Prostate gland (tissue), 2 donors: ENCODE data around the gene CFAP54. TPM values are rescaled to one million over a fixed set of nuclear protein-coding genes. Genes with fewer than 3 reads are reported as not detected.

Experiments used
- DNase-seq: peaks from one replicate; pipeline ENCODE4 v3.0.0-alpha.2; 2019; ENCODE audit warnings: low spot score
- H3K27ac ChIP-seq, 2 donors: fragments of 200-600 bp; sonication (generic); 2 replicates each; pipeline ENCODE4 v1.5.1; 2017 to 2019
- H3K27me3 ChIP-seq: fragments of 200-600 bp; sonication (generic); replicated peaks from 2 replicates; pipeline ENCODE4 v1.5.1; 2019; ENCODE audit not compliant: insufficient read depth
- H3K36me3 ChIP-seq, 2 donors: fragments of 200-600 bp; sonication (generic); 1 replicate in 1 of 2; 2 replicates in 1 of 2; pipeline versions ENCODE4 v1.5.1 to v1.8.1; 2017 to 2019
- H3K4me1 ChIP-seq: fragments of 200-600 bp; sonication (generic); replicated peaks from 2 replicates; pipeline ENCODE4 v1.5.1; 2019
- H3K4me3 ChIP-seq, 2 donors: fragments of 200-600 bp; sonication (generic); 2 replicates each; pipeline ENCODE4 v1.5.1; 2017 to 2019
- H3K9me3 ChIP-seq: fragments of 200-600 bp; sonication (generic); 2 replicates; pipeline ENCODE4 v1.5.1; 2017
- CTCF ChIP-seq, 4 experiments: fragments of 200-600 bp in 2 of 4; fragments of 450-650 bp in 2 of 4; sonication (generic) in 2 of 4; IDR thresholded peaks; 1 replicate in 3 of 4; 2 replicates in 1 of 4; pipeline ENCODE4 v1.5.1; 2016 to 2019; ENCODE audit warnings: antibody characterized with exemption in 4 of 4, mild to moderate bottlenecking in 2 of 4, moderate library complexity in 2 of 4
- POLR2A ChIP-seq: fragments of 450-650 bp; IDR thresholded peaks from one replicate; pipeline ENCODE4 v1.6.1; 2016; ENCODE audit warnings: antibody characterized with exemption, mild to moderate bottlenecking
- POLR2AphosphoS5 ChIP-seq: sonication (generic); formaldehyde crosslinking; IDR thresholded peaks from one replicate; pipeline ENCODE4 v1.6.1; 2017; ENCODE audit warnings: antibody characterized with exemption
- WGBS: methylation state at CpG from one replicate; pipeline ENCODE4 v1.1.5; 2018; 5-methylcytosine and 5-hydroxymethylcytosine counted together
- intact Hi-C: fragments of 100-400 bp; cut with DNase I; formaldehyde crosslinking; loops from one replicate; pipeline ENCODE4 v1.14.2; 2022
- total RNA-seq, 2 donors: library from RNA; depleted of rRNA; stranded (reverse); fragments of >200 nt; gene quantifications; one replicate each; pipeline ENCODE4 v1.1.0, GENCODE V29; 2016

Gene CFAP54
- total RNA-seq, 2 donors from 2014 or later: 0.68 to 2.3 TPM

- Histone ChIP-seq H3K36me3 (no peaks in the 10 kb centered on the region), H3K4me1 (no peaks in the 10 kb centered on the region), H3K4me3 (no peak overlapping the region), H3K27ac (peak overlapping the region; percentile 12 to 20), H3K9me3 (no peaks in the 10 kb centered on the region), H3K27me3 (no peaks in the 10 kb centered on the region)
- TF ChIP-seq POLR2AphosphoS5: peak; percentile 50
- no peak for TF ChIP-seq POLR2A
- DNase-seq: no peak
- 63% methylated on average over 6 of the region's 6 CpGs for WGBS
- intact Hi-C loops: no loop called here
Observed at GRCh38 chr12:96445691-96446583, 43.4 kb upstream of the CFAP54 start.

- no peak for TF ChIP-seq POLR2AphosphoS5
- no peak for TF ChIP-seq POLR2A
- no peak for TF ChIP-seq CTCF (IDR thresholded peaks at IDR 0.05)
- H3K36me3 ChIP-seq: no peaks in the 10 kb centered on the region
- no peak for DNase-seq
- H3K27me3 ChIP-seq: no peaks in the 10 kb centered on the region
- no peak overlapping the region for H3K27ac ChIP-seq
- no peak overlapping the region for H3K4me3 ChIP-seq
- WGBS: 90% methylated on average over 3 of the region's 3 CpGs
- H3K4me1 ChIP-seq: no peaks in the 10 kb centered on the region
- no peaks in the 10 kb centered on the region for H3K9me3 ChIP-seq
- intact Hi-C loops: no loop called here
Observed at GRCh38 chr12:96447256-96447655, 42.1 kb upstream of the CFAP54 start.

GRCh38 chr12:96448300-96448699 is 41.1 kb upstream of the CFAP54 start:
- peak; percentile 9 for DNase-seq
- H3K27ac ChIP-seq: no peak overlapping the region
- no peaks in the 10 kb centered on the region for H3K27me3 ChIP-seq
- H3K4me1 ChIP-seq: no peaks in the 10 kb centered on the region
- 53% methylated on average over 3 of the region's 3 CpGs for WGBS
- no peak for TF ChIP-seq POLR2A
- TF ChIP-seq POLR2AphosphoS5: peak; percentile 49
- TF ChIP-seq CTCF (IDR thresholded peaks at IDR 0.05): no peak
- H3K9me3 ChIP-seq: no peaks in the 10 kb centered on the region
- no peaks in the 10 kb centered on the region for H3K36me3 ChIP-seq
- intact Hi-C loops: no loop called here
- no peak overlapping the region for H3K4me3 ChIP-seq

- Histone ChIP-seq H3K9me3 (no peaks in the 10 kb centered on the region), H3K27me3 (no peaks in the 10 kb centered on the region), H3K27ac (no peak overlapping the region), H3K4me3 (no peak overlapping the region), H3K4me1 (no peaks in the 10 kb centered on the region), H3K36me3 (no peaks in the 10 kb centered on the region)
- intact Hi-C loops: no loop called here
- TF ChIP-seq CTCF (IDR thresholded peaks at IDR 0.05): no peak
- no peak for TF ChIP-seq POLR2A
- TF ChIP-seq POLR2AphosphoS5: no peak
- DNase-seq: no peak
- 56% methylated on average over 3 of the region's 3 CpGs for WGBS
Observed at GRCh38 chr12:96452261-96452922, 37.0 kb upstream of the CFAP54 start.

- Histone ChIP-seq H3K4me3 (no peak overlapping the region), H3K9me3 (no peaks in the 10 kb centered on the region), H3K36me3 (no peaks in the 10 kb centered on the region), H3K27ac (no peak overlapping the region), H3K27me3 (no peaks in the 10 kb centered on the region), H3K4me1 (no peaks in the 10 kb centered on the region)
- no peak for DNase-seq
- intact Hi-C loops: no loop called here
- no peak for TF ChIP-seq POLR2A
- TF ChIP-seq CTCF (IDR thresholded peaks at IDR 0.05): no peak
- TF ChIP-seq POLR2AphosphoS5: no peak
Observed at GRCh38 chr12:96454396-96454795, 35.0 kb upstream of the CFAP54 start.
